Stomach (tissue), 4 donors: ENCODE measurements around the gene USP32.

Experiments used
- CTCF ChIP-seq, 7 experiments: fragments of 450-650 bp in 4 of 7; fragments of 200-600 bp in 3 of 7; sonication (generic) in 3 of 7; IDR thresholded peaks; one replicate each; pipeline ENCODE4 v1.5.1; 2016 to 2019; ENCODE audit warnings: antibody characterized with exemption in 7 of 7, control low read depth in 2 of 7, mild to moderate bottlenecking in 1 of 7
- EP300 ChIP-seq: sonication (generic); formaldehyde crosslinking; IDR thresholded peaks from one replicate; pipeline ENCODE4 v1.6.1; 2017; ENCODE audit warnings: antibody characterized with exemption
- POLR2A ChIP-seq, 4 donors: fragments of 450-650 bp; IDR thresholded peaks; one replicate each; pipeline ENCODE4 v1.6.1; 2016; ENCODE audit warnings: antibody characterized with exemption in 4 of 4, control low read depth in 2 of 4, mild to moderate bottlenecking in 1 of 4, moderate library complexity in 1 of 4
- POLR2AphosphoS5 ChIP-seq, 3 donors: sonication (generic); formaldehyde crosslinking; IDR thresholded peaks; one replicate each; pipeline ENCODE4 v1.6.1; 2016; ENCODE audit warnings: antibody characterized with exemption in 3 of 3

- TF ChIP-seq CTCF (IDR thresholded peaks at IDR 0.05) (no peak), POLR2AphosphoS5 (IDR thresholded peaks at IDR 0.05) (no peak), POLR2A (IDR thresholded peaks at IDR 0.05) (no peak), EP300 (no peak)
Observed at GRCh38 chr17:60155815-60156214, 236.1 kb downstream of the USP32 start.
